PC-3 (cell line): ENCODE results near the gene TFEC. TPM values are rescaled to one million over a fixed set of nuclear protein-coding genes. Genes with fewer than 3 reads are reported as not detected.

Experiments used
- ATAC-seq: fragments of 200-7000 bp; cut with Tn5 transposase; 2 replicates; pipeline ENCODE4 v1.9.1; 2020; ENCODE audit warnings: mild to moderate bottlenecking, moderate library complexity
- BruUV-seq: library from RNA; stranded (reverse); fragments of 400-500 nt; replicated peaks from 2 replicates; lab custom pipeline; 2021; lab: Mats Ljungman, UMichigan
- CTCF ChIA-PET: fragments of 300-600 bp; sonication (Branson Sonifier 250); formaldehyde crosslinking; loops from one replicate; lab custom pipeline; 2022; ENCODE audit warnings: antibody characterized with exemption; lab: Charles Lee
- POLR2A ChIA-PET: fragments of 300-600 bp; sonication (Branson Sonifier 250); formaldehyde crosslinking; loops from one replicate; lab custom pipeline; 2022; ENCODE audit warnings: antibody characterized with exemption; ENCODE audit not compliant: unreplicated experiment; lab: Charles Lee
- DNase-seq: peaks from one replicate; pipeline ENCODE4 v3.0.0-alpha.2; 2015
- H2AFZ ChIP-seq: fragments of 300-600 bp; sonication (generic); 2 replicates; pipeline ENCODE4 v1.6.0; 2016; ENCODE audit warnings: antibody characterized with exemption, low read length
- H3F3A ChIP-seq: fragments of 300-600 bp; sonication (generic); one replicate; pipeline ENCODE4 v1.6.0; 2017; ENCODE audit warnings: antibody characterized with exemption, low read length, control low read depth, mild to moderate bottlenecking; ENCODE audit not compliant: unreplicated experiment
- H3K27ac ChIP-seq: fragments of 300-600 bp; sonication (generic); 2 replicates; pipeline ENCODE4 v1.5.1; 2016; ENCODE audit warnings: mild to moderate bottlenecking, low read length
- H3K27me3 ChIP-seq: fragments of 300-600 bp; sonication (generic); 2 replicates; pipeline ENCODE4 v1.6.1; 2016; ENCODE audit warnings: low read length, mixed read lengths
- H3K36me3 ChIP-seq: fragments of 300-600 bp; sonication (generic); 2 replicates; pipeline ENCODE4 v1.6.1; 2016; ENCODE audit warnings: low read depth, mixed run types, low read length, mixed read lengths
- H3K4me1 ChIP-seq: fragments of 300-600 bp; sonication (generic); 2 replicates; pipeline ENCODE4 v1.5.1; 2016; ENCODE audit warnings: low read length; ENCODE audit not compliant: insufficient read depth
- H3K4me2 ChIP-seq: fragments of 300-600 bp; sonication (generic); 2 replicates; pipeline ENCODE4 v1.6.0; 2016; ENCODE audit warnings: low read length
- H3K4me3 ChIP-seq: fragments of 300-600 bp; sonication (generic); 2 replicates; pipeline ENCODE4 v1.5.1; 2016; ENCODE audit warnings: mild to moderate bottlenecking, low read length, mixed read lengths
- H3K79me2 ChIP-seq: fragments of 300-600 bp; sonication (generic); 2 replicates; pipeline ENCODE4 v1.6.1; 2017; ENCODE audit warnings: low read length, mixed read lengths
- H3K9ac ChIP-seq: fragments of 300-600 bp; sonication (generic); 2 replicates; pipeline ENCODE4 v1.6.0; 2016; ENCODE audit warnings: mild to moderate bottlenecking, low read length
- H3K9me2 ChIP-seq: fragments of 300-600 bp; sonication (generic); replicated peaks from 2 replicates; pipeline ENCODE4 v1.6.1; 2016; ENCODE audit warnings: mixed run types, low read length, mixed read lengths
- H3K9me3 ChIP-seq: fragments of 300-600 bp; sonication (generic); 2 replicates; pipeline ENCODE4 v1.6.1; 2016; ENCODE audit warnings: low read length, mixed read lengths
- H4K20me1 ChIP-seq: fragments of 300-600 bp; sonication (generic); 2 replicates; pipeline ENCODE4 v1.6.1; 2016; ENCODE audit warnings: low read length, mixed read lengths
- CTCF ChIP-seq: fragments of 300-600 bp; sonication (generic); conservative IDR thresholded peaks from 2 replicates; pipeline ENCODE4 v1.5.1; 2017; ENCODE audit warnings: antibody characterized with exemption, low read depth, mild to moderate bottlenecking, low read length
- EZH2 ChIP-seq: fragments of 300-600 bp; sonication (generic); IDR thresholded peaks from one replicate; pipeline ENCODE4 v1.6.1; 2017; ENCODE audit warnings: antibody characterized with exemption, mild to moderate bottlenecking, low read length; ENCODE audit not compliant: unreplicated experiment
- EZH2phosphoT487 ChIP-seq: fragments of 300-600 bp; sonication (generic); IDR thresholded peaks from 2 replicates; pipeline ENCODE4 v1.6.1; 2018; ENCODE audit warnings: mild to moderate bottlenecking, antibody characterized with exemption, low read length, borderline replicate concordance
- intact Hi-C: fragments of 100-400 bp; cut with micrococcal nuclease; formaldehyde crosslinking; loops from 2 replicates; pipeline ENCODE4 v1.9.0; 2023
- total RNA-seq: library from RNA; depleted of rRNA; stranded (reverse); fragments of >200 nt; gene quantifications from 2 replicates; pipeline ENCODE4 v1.2.3, GENCODE V29; 2014

TFEC gene
- total RNA-seq, 1 experiment from 2014 or later = 0.15 TPM

DNA sequence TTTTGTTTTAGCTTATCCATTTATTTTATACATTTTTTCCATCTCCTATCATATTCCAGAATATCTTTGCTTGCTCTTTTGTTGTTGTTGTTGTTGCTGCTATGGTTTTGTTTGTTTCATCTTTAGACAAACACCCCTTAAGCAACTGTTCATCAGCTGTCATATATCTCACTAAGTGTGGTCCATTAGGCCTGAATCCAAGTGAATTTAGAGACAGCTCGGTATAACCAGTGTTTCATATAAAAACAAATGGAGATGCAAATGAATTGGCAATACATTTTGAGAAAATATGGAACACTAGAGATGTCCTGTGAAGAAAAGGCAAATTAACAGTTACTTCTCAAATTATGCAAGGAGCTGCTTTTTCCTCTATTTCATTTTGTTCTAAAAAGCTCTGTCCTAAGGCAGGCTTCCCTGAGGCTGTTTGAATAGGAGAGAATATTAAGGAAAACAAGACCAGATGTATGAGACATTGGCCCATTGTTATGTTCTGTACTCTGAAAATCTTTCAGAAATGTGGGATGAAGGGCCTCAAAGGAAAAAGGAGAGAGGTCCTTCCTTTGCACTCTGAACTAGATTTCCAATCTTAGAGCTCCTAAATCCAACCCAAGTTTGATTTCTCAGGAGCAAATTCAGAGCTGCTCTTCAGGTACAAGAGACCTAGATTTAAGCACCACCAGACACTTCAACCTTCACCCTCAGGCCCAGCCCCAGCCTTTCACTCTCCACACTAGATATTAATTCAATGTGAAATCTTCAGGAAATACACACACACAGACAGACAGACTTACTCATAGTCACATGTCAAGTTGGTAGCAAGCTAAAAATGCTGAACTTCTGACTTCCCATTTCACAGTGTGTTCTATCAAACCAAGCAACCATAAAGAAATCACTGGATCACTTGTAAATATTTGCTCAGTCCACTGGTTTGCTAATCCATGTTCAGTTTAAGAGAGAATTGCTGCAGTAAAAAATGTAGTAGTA is 5.4 kb downstream of the TFEC start:
- intact Hi-C loops = no loop called here
- ChIA-PET POLR2A (no interaction called here), CTCF (no interaction called here)
- H3K9me3 ChIP-seq = no peaks in the 10 kb centered on the region
- TF ChIP-seq EZH2phosphoT487 = no peak
- no peak for TF ChIP-seq CTCF
- no peak for TF ChIP-seq EZH2
- ATAC-seq (no peak; the same call in 1 of the 2 replicates), DNase-seq (no peak)
- H3K4me2 ChIP-seq = no peak overlapping the region
- peaks cover 34% of the 10 kb centered on the region for H3K27me3 ChIP-seq
- H3K4me3 ChIP-seq = no peak overlapping the region
- H3K9me2 ChIP-seq = no peaks in the 10 kb centered on the region
- H3K36me3 ChIP-seq = no peaks in the 10 kb centered on the region
- no peaks in the 10 kb centered on the region for H3K79me2 ChIP-seq
- H3K27ac ChIP-seq = no peak overlapping the region
- no TSS peak for BruUV-seq
- H2AFZ ChIP-seq = no peak overlapping the region
- no peaks in the 10 kb centered on the region for H3K4me1 ChIP-seq
- H3K9ac ChIP-seq = no peak overlapping the region
- H3F3A ChIP-seq = no peaks in the 10 kb centered on the region
- no peaks in the 10 kb centered on the region for H4K20me1 ChIP-seq

GRCh38 chr7:116021237-116021636 is 9.3 kb downstream of the TFEC start:
- ChIA-PET POLR2A (no interaction called here), CTCF (no interaction called here)
- Histone ChIP-seq H3K4me1 (no peaks in the 10 kb centered on the region), H3K79me2 (no peaks in the 10 kb centered on the region), H3F3A (no peaks in the 10 kb centered on the region), H3K4me3 (no peak overlapping the region), H3K27me3 (peaks cover 16% of the 10 kb centered on the region; the same call in 1 of the 2 replicates), H3K9me3 (no peaks in the 10 kb centered on the region), H3K9ac (no peak overlapping the region), H3K27ac (no peak overlapping the region), H3K36me3 (no peaks in the 10 kb centered on the region), H3K4me2 (no peak overlapping the region), H4K20me1 (no peaks in the 10 kb centered on the region), H3K9me2 (no peaks in the 10 kb centered on the region), H2AFZ (no peak overlapping the region)
- DNase-seq = no peak
- TF ChIP-seq EZH2 (no peak), EZH2phosphoT487 (no peak), CTCF (no peak)
- no TSS peak for BruUV-seq
- ATAC-seq = no peak
- intact Hi-C loops = no loop called here

DNA sequence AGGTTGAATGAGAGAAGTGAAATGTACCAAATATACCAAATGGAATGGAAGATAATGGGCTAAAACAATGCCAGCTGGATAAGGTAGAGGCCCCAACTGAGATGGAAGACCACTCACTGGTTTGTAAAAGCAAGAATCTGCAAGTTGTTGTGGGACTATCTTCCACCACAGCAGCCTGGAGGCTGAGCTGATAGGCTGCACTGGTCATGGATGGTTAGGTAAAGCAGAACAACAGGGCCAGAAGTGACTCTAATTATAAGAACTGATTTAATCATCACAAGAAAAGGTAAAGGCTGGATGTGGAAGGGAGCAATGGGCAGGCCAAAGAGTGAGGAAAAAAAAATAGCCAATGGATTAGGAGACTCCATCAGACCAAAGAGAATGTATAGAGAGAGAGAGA is 11.8 kb downstream of the TFEC start:
- ChIA-PET CTCF (no interaction called here), POLR2A (no interaction called here)
- no peak overlapping the region for H3K27ac ChIP-seq
- H3K4me2 ChIP-seq = no peak overlapping the region
- peaks cover 20% of the 10 kb centered on the region for H3K27me3 ChIP-seq
- H3K9me3 ChIP-seq = no peaks in the 10 kb centered on the region
- ATAC-seq = no peak
- no peaks in the 10 kb centered on the region for H3K36me3 ChIP-seq
- H4K20me1 ChIP-seq = no peaks in the 10 kb centered on the region
- no peak for DNase-seq
- intact Hi-C loops = no loop called here
- no peak overlapping the region for H2AFZ ChIP-seq
- TF ChIP-seq EZH2 (no peak), CTCF (no peak), EZH2phosphoT487 (no peak)
- no peaks in the 10 kb centered on the region for H3K4me1 ChIP-seq
- no peaks in the 10 kb centered on the region for H3K79me2 ChIP-seq
- no peak overlapping the region for H3K4me3 ChIP-seq
- BruUV-seq = no TSS peak
- H3F3A ChIP-seq = no peaks in the 10 kb centered on the region
- no peak overlapping the region for H3K9ac ChIP-seq
- no peaks in the 10 kb centered on the region for H3K9me2 ChIP-seq
